ENCODE data around the gene AOAH.

AOAH gene

DNA sequence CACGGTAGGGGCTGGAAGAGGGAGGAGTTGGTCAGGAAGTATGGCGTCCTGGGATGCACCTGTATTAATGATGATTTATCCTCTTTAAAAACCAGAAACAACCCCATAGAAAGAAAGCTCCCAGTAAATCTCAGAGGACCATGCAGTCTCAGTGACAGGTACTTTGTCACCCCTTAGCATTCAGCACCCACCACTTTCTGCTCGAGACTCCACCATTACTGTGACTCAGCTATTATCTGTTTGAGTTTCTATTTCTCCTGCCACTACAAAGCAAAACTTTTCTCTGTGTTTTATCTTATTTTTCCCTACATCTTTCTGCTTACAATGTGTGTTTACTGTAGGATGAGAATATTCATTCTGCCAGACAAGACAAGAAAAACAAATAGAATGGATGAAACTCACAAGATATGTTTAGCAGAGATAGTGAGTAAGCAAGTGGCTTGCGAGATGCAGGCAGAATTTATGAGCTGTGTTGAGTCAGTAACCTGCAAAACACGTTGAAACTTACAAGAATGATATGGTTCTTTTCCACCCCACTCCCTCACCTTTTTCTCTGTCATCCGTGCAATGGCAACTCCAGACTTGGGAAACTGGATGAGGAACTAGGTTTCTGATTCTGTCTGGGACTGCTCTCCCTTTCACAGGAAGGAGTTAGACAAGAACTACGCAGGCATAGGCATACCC, 127.1 kb downstream of the AOAH start:
- H3K27me3 ChIP-seq (ENCODE audit: control insufficient read depth, insufficient read depth, low read length): no peaks in the 10 kb centered on the region
- no peak overlapping the region for H3K9ac ChIP-seq (ENCODE audit: low read length)
- H3K4me3 ChIP-seq (ENCODE audit: low read length): no peak overlapping the region
- no peaks in the 10 kb centered on the region for H3K4me1 ChIP-seq (ENCODE audit: control insufficient read depth, insufficient read depth, low read length)
- no peaks in the 10 kb centered on the region for H3K36me3 ChIP-seq (ENCODE audit: control insufficient read depth, insufficient read depth, low read length)
- H3K27ac ChIP-seq (ENCODE audit: low read depth, low read length): no peak overlapping the region

GRCh38 chr7:36594445-36594844, 129.8 kb downstream of the AOAH start:
- Histone ChIP-seq H3K4me1 (ENCODE audit: control insufficient read depth, insufficient read depth, low read length) (no peaks in the 10 kb centered on the region), H3K9ac (ENCODE audit: low read length) (no peak overlapping the region), H3K27ac (ENCODE audit: low read depth, low read length) (no peak overlapping the region), H3K36me3 (ENCODE audit: control insufficient read depth, insufficient read depth, low read length) (no peaks in the 10 kb centered on the region), H3K4me3 (ENCODE audit: low read length) (no peak overlapping the region), H3K27me3 (ENCODE audit: control insufficient read depth, insufficient read depth, low read length) (no peaks in the 10 kb centered on the region)

DNA sequence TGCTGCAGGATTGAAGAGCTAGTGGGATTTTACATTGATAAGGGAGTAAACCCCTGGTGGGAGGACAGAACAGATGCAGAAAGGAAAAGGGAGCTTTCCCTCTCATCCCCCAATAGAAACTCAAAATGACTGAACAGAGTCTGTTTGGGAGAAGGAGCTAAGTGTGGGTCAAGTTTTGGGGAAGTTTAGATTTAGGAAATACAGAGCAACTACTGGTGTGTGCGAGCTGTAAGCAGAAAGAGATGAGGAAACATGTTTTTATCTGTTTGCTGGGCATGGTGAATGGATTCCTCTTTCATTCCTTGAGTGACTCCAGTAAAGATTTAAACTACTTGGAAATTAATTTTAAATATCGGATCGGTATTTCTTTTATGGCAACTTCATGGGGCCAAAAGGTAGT, 132.7 kb downstream of the AOAH start:
- Histone ChIP-seq H3K27ac (ENCODE audit: low read depth, low read length) (no peak overlapping the region), H3K36me3 (ENCODE audit: control insufficient read depth, insufficient read depth, low read length) (no peaks in the 10 kb centered on the region), H3K4me3 (ENCODE audit: low read length) (no peak overlapping the region), H3K4me1 (ENCODE audit: control insufficient read depth, insufficient read depth, low read length) (no peaks in the 10 kb centered on the region), H3K27me3 (ENCODE audit: control insufficient read depth, insufficient read depth, low read length) (no peaks in the 10 kb centered on the region), H3K9ac (ENCODE audit: low read length) (no peak overlapping the region)

GRCh38 chr7:36589391-36589790, 134.9 kb downstream of the AOAH start:
- Histone ChIP-seq H3K4me3 (ENCODE audit: low read length) (no peak overlapping the region), H3K36me3 (ENCODE audit: control insufficient read depth, insufficient read depth, low read length) (no peaks in the 10 kb centered on the region), H3K4me1 (ENCODE audit: control insufficient read depth, insufficient read depth, low read length) (no peaks in the 10 kb centered on the region), H3K9ac (ENCODE audit: low read length) (no peak overlapping the region), H3K27me3 (ENCODE audit: control insufficient read depth, insufficient read depth, low read length) (no peaks in the 10 kb centered on the region), H3K27ac (ENCODE audit: low read depth, low read length) (no peak overlapping the region)

DNA sequence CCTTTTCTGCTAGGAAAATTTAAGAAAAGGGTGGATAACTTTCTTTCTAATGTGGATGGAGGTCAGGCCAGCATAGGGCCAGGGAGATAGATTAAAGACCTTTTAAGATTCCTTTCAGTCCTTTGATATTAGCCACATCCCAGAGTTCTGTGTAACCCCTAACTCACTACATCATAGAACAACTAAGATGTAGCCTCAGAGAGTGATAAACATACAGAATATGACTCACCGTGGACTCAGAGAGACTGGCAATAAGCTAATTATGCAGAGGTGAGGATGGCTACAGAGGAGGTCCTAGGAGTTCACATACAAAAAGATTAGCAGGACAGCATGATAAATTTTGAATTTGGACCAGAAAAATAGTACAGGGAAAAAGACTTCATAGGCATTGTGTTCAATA, 141.0 kb downstream of the AOAH start:
- Histone ChIP-seq H3K4me1 (ENCODE audit: control insufficient read depth, insufficient read depth, low read length) (no peaks in the 10 kb centered on the region), H3K9ac (ENCODE audit: low read length) (no peak overlapping the region), H3K27ac (ENCODE audit: low read depth, low read length) (no peak overlapping the region), H3K4me3 (ENCODE audit: low read length) (no peak overlapping the region), H3K36me3 (ENCODE audit: control insufficient read depth, insufficient read depth, low read length) (no peaks in the 10 kb centered on the region), H3K27me3 (ENCODE audit: control insufficient read depth, insufficient read depth, low read length) (no peaks in the 10 kb centered on the region)

DNA sequence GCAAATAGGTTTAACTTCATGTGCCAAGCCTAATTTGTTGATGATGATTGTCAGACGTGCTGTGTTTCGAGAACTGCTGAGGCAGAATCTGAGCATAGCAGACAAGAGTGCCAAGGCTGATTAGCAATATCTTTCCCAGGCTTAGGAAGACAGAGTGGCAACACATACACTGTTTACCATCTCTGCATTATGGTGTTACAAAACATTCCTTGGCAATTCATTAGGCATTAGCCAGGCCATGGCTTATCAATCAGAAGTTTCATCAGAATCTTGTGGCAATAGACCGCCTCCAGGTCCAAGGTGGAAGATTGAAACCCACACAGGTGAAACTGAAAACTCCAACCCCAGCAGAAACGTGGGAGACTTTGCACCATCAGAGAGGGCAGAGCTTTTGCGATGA, 148.5 kb downstream of the AOAH start:
- Histone ChIP-seq H3K4me1 (ENCODE audit: control insufficient read depth, insufficient read depth, low read length) (no peaks in the 10 kb centered on the region), H3K9ac (ENCODE audit: low read length) (no peak overlapping the region), H3K27ac (ENCODE audit: low read depth, low read length) (no peak overlapping the region)

GRCh38 chr7:36573066-36573465, 151.2 kb downstream of the AOAH start:
- Histone ChIP-seq H3K36me3 (ENCODE audit: control insufficient read depth, insufficient read depth, low read length) (no peaks in the 10 kb centered on the region), H3K9ac (ENCODE audit: low read length) (no peak overlapping the region), H3K4me3 (ENCODE audit: low read length) (no peak overlapping the region), H3K27me3 (ENCODE audit: control insufficient read depth, insufficient read depth, low read length) (no peaks in the 10 kb centered on the region), H3K4me1 (ENCODE audit: control insufficient read depth, insufficient read depth, low read length) (no peaks in the 10 kb centered on the region), H3K27ac (ENCODE audit: low read depth, low read length) (no peak overlapping the region)

More for the DNA sequence above, 148.5 kb downstream of the AOAH start:
- H3K27me3 ChIP-seq (ENCODE audit: control insufficient read depth, insufficient read depth, low read length): no peaks in the 10 kb centered on the region
- H3K4me3 ChIP-seq (ENCODE audit: low read length): no peak overlapping the region
- H3K36me3 ChIP-seq (ENCODE audit: control insufficient read depth, insufficient read depth, low read length): no peaks in the 10 kb centered on the region

DNA sequence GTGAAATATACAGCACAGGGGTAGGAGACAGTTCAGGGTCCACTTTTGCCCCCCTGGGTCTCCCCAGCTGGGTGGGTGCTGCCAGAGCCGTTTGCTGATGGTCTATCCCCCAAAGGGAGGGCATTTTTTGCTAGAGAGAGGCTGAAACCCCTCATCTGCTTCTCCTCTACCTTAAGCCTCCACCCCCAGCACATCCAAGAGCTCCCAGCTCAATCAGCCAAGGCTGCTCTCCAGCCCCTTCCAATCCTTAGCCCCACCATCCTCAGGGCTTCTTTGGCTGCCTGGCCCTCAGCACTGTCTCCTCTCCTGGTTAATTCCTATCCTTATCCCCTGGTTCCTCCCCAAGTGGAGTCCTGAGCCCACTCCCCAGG, 153.1 kb downstream of the AOAH start:
- Histone ChIP-seq H3K4me3 (ENCODE audit: low read length) (no peak overlapping the region), H3K27me3 (ENCODE audit: control insufficient read depth, insufficient read depth, low read length) (no peaks in the 10 kb centered on the region), H3K4me1 (ENCODE audit: control insufficient read depth, insufficient read depth, low read length) (no peaks in the 10 kb centered on the region), H3K36me3 (ENCODE audit: control insufficient read depth, insufficient read depth, low read length) (no peaks in the 10 kb centered on the region), H3K9ac (ENCODE audit: low read length) (no peak overlapping the region), H3K27ac (ENCODE audit: low read depth, low read length) (no peak overlapping the region)

GRCh38 chr7:36570528-36571189, 153.6 kb downstream of the AOAH start:
- Histone ChIP-seq H3K4me1 (ENCODE audit: control insufficient read depth, insufficient read depth, low read length) (no peaks in the 10 kb centered on the region), H3K27me3 (ENCODE audit: control insufficient read depth, insufficient read depth, low read length) (no peaks in the 10 kb centered on the region), H3K36me3 (ENCODE audit: control insufficient read depth, insufficient read depth, low read length) (no peaks in the 10 kb centered on the region), H3K27ac (ENCODE audit: low read depth, low read length) (no peak overlapping the region), H3K9ac (ENCODE audit: low read length) (no peak overlapping the region), H3K4me3 (ENCODE audit: low read length) (no peak overlapping the region)

- H3K4me1 ChIP-seq (ENCODE audit: control insufficient read depth, insufficient read depth, low read length): no peaks in the 10 kb centered on the region
- no peak overlapping the region for H3K4me3 ChIP-seq (ENCODE audit: low read length)
- H3K27me3 ChIP-seq (ENCODE audit: control insufficient read depth, insufficient read depth, low read length): no peaks in the 10 kb centered on the region
- no peaks in the 10 kb centered on the region for H3K36me3 ChIP-seq (ENCODE audit: control insufficient read depth, insufficient read depth, low read length)
- H3K27ac ChIP-seq (ENCODE audit: low read depth, low read length): no peak overlapping the region
- no peak overlapping the region for H3K9ac ChIP-seq (ENCODE audit: low read length)
Measured at GRCh38 chr7:36568452-36568849, 155.8 kb downstream of the AOAH start.

DNA sequence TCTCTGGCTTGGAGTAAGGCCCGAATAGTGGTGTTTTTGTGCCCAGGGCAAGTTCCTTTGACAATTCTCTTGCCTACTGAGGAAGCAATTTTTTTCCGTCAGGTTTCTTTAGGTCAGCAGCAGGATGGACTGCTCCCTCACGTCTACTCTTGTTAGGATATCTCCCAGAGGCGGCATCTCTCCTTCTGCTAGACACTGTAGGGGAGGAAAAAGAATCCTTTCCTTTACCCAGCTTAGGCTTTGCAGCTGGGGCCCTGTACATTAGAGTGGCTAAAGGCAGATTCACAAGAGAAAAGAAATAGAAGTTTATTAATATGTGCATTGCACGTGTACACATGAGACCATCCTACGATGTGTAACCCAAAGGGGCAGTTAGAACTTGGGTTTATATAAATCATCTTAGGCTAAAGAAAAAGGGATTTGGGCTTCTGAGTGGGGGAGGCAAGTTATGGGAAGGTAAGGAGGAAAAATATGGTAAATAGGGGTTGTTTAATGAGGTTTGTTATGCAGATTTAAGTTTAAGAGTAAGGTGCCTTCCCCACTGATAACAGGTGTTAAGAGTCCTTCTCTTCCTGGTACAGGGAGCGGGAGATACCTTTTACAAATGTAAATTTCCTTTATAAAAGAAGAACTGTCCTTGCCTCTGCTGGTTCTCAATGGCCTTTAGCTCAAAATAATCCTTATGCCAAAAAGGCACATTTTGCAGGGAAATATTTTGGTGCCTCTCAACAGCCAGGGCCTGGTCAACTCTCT, 156.4 kb downstream of the AOAH start:
- no peaks in the 10 kb centered on the region for H3K4me1 ChIP-seq (ENCODE audit: control insufficient read depth, insufficient read depth, low read length)
- H3K36me3 ChIP-seq (ENCODE audit: control insufficient read depth, insufficient read depth, low read length): no peaks in the 10 kb centered on the region
- no peak overlapping the region for H3K9ac ChIP-seq (ENCODE audit: low read length)
- no peaks in the 10 kb centered on the region for H3K27me3 ChIP-seq (ENCODE audit: control insufficient read depth, insufficient read depth, low read length)
- H3K4me3 ChIP-seq (ENCODE audit: low read length): no peak overlapping the region
- H3K27ac ChIP-seq (ENCODE audit: low read depth, low read length): no peak overlapping the region

DNA sequence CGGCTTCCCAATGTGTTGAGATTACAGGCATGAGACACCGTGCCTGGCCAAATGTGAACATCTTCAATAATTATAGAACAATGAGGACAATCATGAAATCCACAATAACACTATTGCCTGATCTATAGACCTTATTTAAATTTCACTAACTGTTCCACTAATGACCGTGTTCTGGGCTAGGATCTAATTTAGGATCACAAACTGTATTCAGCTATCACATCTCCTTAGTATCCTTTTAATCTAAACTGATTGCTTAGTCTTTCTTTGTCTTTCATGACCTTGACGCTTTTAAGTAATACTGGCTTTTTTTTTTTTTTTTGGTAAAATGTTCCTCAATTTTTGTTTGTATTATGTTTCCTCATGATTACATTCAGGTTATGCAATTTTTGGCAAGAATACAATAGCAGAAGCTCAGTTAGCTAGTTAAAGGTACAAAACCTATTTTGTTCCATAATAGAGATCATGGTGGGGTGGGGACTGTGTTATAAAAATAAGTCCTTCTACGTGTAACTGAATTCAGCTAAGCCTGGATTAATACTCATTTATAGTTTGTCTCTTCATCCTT, 158.4 kb downstream of the AOAH start:
- H3K27ac ChIP-seq (ENCODE audit: low read depth, low read length): no peak overlapping the region
- H3K4me3 ChIP-seq (ENCODE audit: low read length): no peak overlapping the region
- no peak overlapping the region for H3K9ac ChIP-seq (ENCODE audit: low read length)
- no peaks in the 10 kb centered on the region for H3K4me1 ChIP-seq (ENCODE audit: control insufficient read depth, insufficient read depth, low read length)
- no peaks in the 10 kb centered on the region for H3K36me3 ChIP-seq (ENCODE audit: control insufficient read depth, insufficient read depth, low read length)
- H3K27me3 ChIP-seq (ENCODE audit: control insufficient read depth, insufficient read depth, low read length): no peaks in the 10 kb centered on the region
